CD4-positive, alpha-beta memory T cell (primary cell): ENCODE measurements around the gene FCN1. TPM values are rescaled to one million over a fixed set of nuclear protein-coding genes. Genes with fewer than 3 reads are reported as not detected.

Experiments used
- CTCF ChIA-PET: fragments of 350-600 bp; sonication (Branson Sonifier 250); formaldehyde crosslinking; loops from one replicate; lab custom pipeline; 2021; ENCODE audit warnings: inconsistent platforms; ENCODE audit not compliant: partially characterized antibody; lab: Charles Lee
- POLR2A ChIA-PET: fragments of 350-600 bp; sonication (Branson Sonifier 250); formaldehyde crosslinking; loops from one replicate; lab custom pipeline; 2021; ENCODE audit not compliant: partially characterized antibody; lab: Charles Lee
- DNase-seq, 5 donors: peaks; one replicate each; pipeline versions ENCODE4 v3.0.0 to v3.0.0-alpha.2; 2020 to 2022; ENCODE audit warnings: mixed read lengths in 1 of 5
- H3K27ac ChIP-seq: one replicate; pipeline ENCODE4 v1.7.0; 2013; ENCODE audit warnings: low read depth, low read length
- H3K27me3 ChIP-seq: 2 replicates; pipeline ENCODE4 v1.7.0; 2013; ENCODE audit warnings: mild to moderate bottlenecking, low read length, moderate library complexity; ENCODE audit not compliant: insufficient read depth
- H3K36me3 ChIP-seq: 2 replicates; pipeline ENCODE4 v1.7.0; 2013; ENCODE audit warnings: mild to moderate bottlenecking, low read length, moderate library complexity; ENCODE audit not compliant: insufficient read depth
- H3K4me1 ChIP-seq: 2 replicates; pipeline ENCODE4 v1.7.0; 2013; ENCODE audit warnings: mild to moderate bottlenecking, low read length, moderate library complexity; ENCODE audit not compliant: insufficient read depth
- H3K4me3 ChIP-seq, 2 donors: one replicate each; pipeline ENCODE4 v1.7.0; 2013; ENCODE audit warnings: low read length in 2 of 2, mild to moderate bottlenecking in 1 of 2
- H3K9me3 ChIP-seq, 2 donors: one replicate each; pipeline ENCODE4 v1.7.0; 2013; ENCODE audit warnings: low read length in 2 of 2, control low read depth in 1 of 2; ENCODE audit not compliant: control insufficient read depth in 1 of 2
- H3K27ac Mint-ChIP-seq, 7 donors: one replicate each; pipeline ENCODE4 v1.8.0; 2020 to 2021; ENCODE audit warnings: mixed read lengths in 7 of 7, mild to moderate bottlenecking in 6 of 7, inconsistent platforms in 3 of 7, moderate library complexity in 3 of 7
- H3K27me3 Mint-ChIP-seq, 2 donors: one replicate each; pipeline ENCODE4 v1.8.0; 2020 to 2021; ENCODE audit warnings: mixed read lengths in 2 of 2
- H3K36me3 Mint-ChIP-seq, 2 donors: one replicate each; pipeline ENCODE4 v1.8.0; 2020 to 2021; ENCODE audit warnings: mixed read lengths in 2 of 2, inconsistent platforms in 1 of 2, mild to moderate bottlenecking in 1 of 2
- H3K4me1 Mint-ChIP-seq, 4 donors: one replicate each; pipeline ENCODE4 v1.8.0; 2020 to 2021; ENCODE audit warnings: mixed read lengths in 4 of 4, mild to moderate bottlenecking in 1 of 4
- H3K4me3 Mint-ChIP-seq, 8 donors: one replicate each; pipeline ENCODE4 v1.8.0; 2020 to 2021; ENCODE audit warnings: mixed read lengths in 8 of 8, mild to moderate bottlenecking in 7 of 8, moderate library complexity in 6 of 8, inconsistent platforms in 3 of 8
- H3K9me3 Mint-ChIP-seq, 8 donors: one replicate each; pipeline ENCODE4 v1.8.0; 2020 to 2021; ENCODE audit warnings: mixed read lengths in 8 of 8, mild to moderate bottlenecking in 5 of 8, inconsistent platforms in 3 of 8, moderate library complexity in 1 of 8
- intact Hi-C: fragments of 100-400 bp; cut with micrococcal nuclease; formaldehyde crosslinking; loops from one replicate; pipeline ENCODE4 v1.15.1; 2023
- polyA plus RNA-seq, 2 donors: library from polyadenylated mRNA; unstranded; fragments of 300-500 nt; fragmentation: Illumina TruSeq; gene quantifications; one replicate each; pipeline ENCODE4 v1.2.3, GENCODE V29; 2021
- total RNA-seq, 2 experiments: library from RNA; stranded (reverse); gene quantifications; one replicate each; pipeline ENCODE4 v1.2.3, GENCODE V29; 2021

FCN1 gene
- total and polyA plus RNA-seq, 4 experiments from 2014 or later, result 0.48 to 4.6 (median 2.5) TPM

- ChIA-PET CTCF (no interaction called here), POLR2A (no interaction called here)
- Mint-ChIP-seq H3K27me3 (peaks cover 2% of the 10 kb centered on the region in 2 donors), H3K9me3 (peaks cover 0 to 5% (median 0%) of the 10 kb centered on the region in 8 donors), H3K27ac (no peak overlapping the region), H3K4me3 (no peak overlapping the region), H3K36me3 (no peaks in the 10 kb centered on the region), H3K4me1 (no peaks in the 10 kb centered on the region)
- intact Hi-C loops, result no loop called here
- no peaks in the 10 kb centered on the region for H3K9me3 ChIP-seq
- H3K36me3 ChIP-seq, result no peaks in the 10 kb centered on the region
- no peak overlapping the region for H3K27ac ChIP-seq
- H3K4me3 ChIP-seq, result no peak overlapping the region
- no peaks in the 10 kb centered on the region for H3K27me3 ChIP-seq
- DNase-seq, result no peak
- no peaks in the 10 kb centered on the region for H3K4me1 ChIP-seq
Observed at GRCh38 chr9:134871697-134872340, 45.9 kb downstream of the FCN1 start.

- ChIA-PET CTCF (no interaction called here), POLR2A (no interaction called here)
- no peak for DNase-seq
Observed at GRCh38 chr9:134870746-134871662, 46.7 kb downstream of the FCN1 start.

GRCh38 chr9:134870301-134870694 is 47.4 kb downstream of the FCN1 start:
- Mint-ChIP-seq H3K27ac (no peak overlapping the region), H3K27me3 (peaks cover 2% of the 10 kb centered on the region in 2 donors), H3K36me3 (no peaks in the 10 kb centered on the region), H3K4me1 (no peaks in the 10 kb centered on the region), H3K4me3 (no peak overlapping the region), H3K9me3 (peaks cover 0 to 5% (median 0%) of the 10 kb centered on the region in 8 donors)
- Histone ChIP-seq H3K27me3 (no peaks in the 10 kb centered on the region), H3K36me3 (no peaks in the 10 kb centered on the region), H3K27ac (no peak overlapping the region), H3K4me1 (no peaks in the 10 kb centered on the region), H3K4me3 (no peak overlapping the region), H3K9me3 (no peaks in the 10 kb centered on the region)
- ChIA-PET CTCF (no interaction called here), POLR2A (no interaction called here)
- intact Hi-C loops, result no loop called here
- DNase-seq, result no peak

More at GRCh38 chr9:134870746-134871662, 46.7 kb downstream of the FCN1 start:
- Histone ChIP-seq H3K4me1 (no peaks in the 10 kb centered on the region), H3K9me3 (no peaks in the 10 kb centered on the region), H3K4me3 (no peak overlapping the region), H3K36me3 (no peaks in the 10 kb centered on the region), H3K27ac (no peak overlapping the region), H3K27me3 (no peaks in the 10 kb centered on the region)
- H3K27me3 Mint-ChIP-seq, result peaks cover 2% of the 10 kb centered on the region in 2 donors
- no peaks in the 10 kb centered on the region for H3K36me3 Mint-ChIP-seq
- H3K27ac Mint-ChIP-seq, result no peak overlapping the region
- no peaks in the 10 kb centered on the region for H3K4me1 Mint-ChIP-seq
- H3K4me3 Mint-ChIP-seq, result no peak overlapping the region
- H3K9me3 Mint-ChIP-seq, result peaks cover 0 to 5% (median 0%) of the 10 kb centered on the region in 8 donors
- intact Hi-C loops, result no loop called here

- H3K4me1 ChIP-seq, result no peaks in the 10 kb centered on the region
- Mint-ChIP-seq H3K4me1 (no peaks in the 10 kb centered on the region), H3K9me3 (peaks cover 0 to 5% (median 0%) of the 10 kb centered on the region in 8 donors), H3K27ac (no peak overlapping the region), H3K4me3 (no peak overlapping the region), H3K27me3 (peaks cover 0 to 2% of the 10 kb centered on the region in 2 donors), H3K36me3 (no peaks in the 10 kb centered on the region)
- no peaks in the 10 kb centered on the region for H3K27me3 ChIP-seq
- intact Hi-C loops, result no loop called here
- H3K27ac ChIP-seq, result no peak overlapping the region
- H3K9me3 ChIP-seq, result no peaks in the 10 kb centered on the region
- CTCF ChIA-PET, result no interaction called here
- no peaks in the 10 kb centered on the region for H3K36me3 ChIP-seq
- DNase-seq, result no peak
- no peak overlapping the region for H3K4me3 ChIP-seq
- POLR2A ChIA-PET, result no interaction called here
Observed at GRCh38 chr9:134869554-134870300, 48.0 kb downstream of the FCN1 start.

GRCh38 chr9:134868751-134869553 is 48.8 kb downstream of the FCN1 start:
- Histone ChIP-seq H3K36me3 (no peaks in the 10 kb centered on the region), H3K9me3 (no peaks in the 10 kb centered on the region), H3K4me1 (no peaks in the 10 kb centered on the region), H3K4me3 (no peak overlapping the region), H3K27ac (no peak overlapping the region), H3K27me3 (no peaks in the 10 kb centered on the region)
- Mint-ChIP-seq H3K27ac (peak overlapping the region in 1 of 7 donors; percentile 13), H3K4me3 (no peak overlapping the region), H3K9me3 (peaks cover 0 to 5% (median 0%) of the 10 kb centered on the region in 8 donors), H3K27me3 (peaks cover 0 to 2% of the 10 kb centered on the region in 2 donors), H3K36me3 (no peaks in the 10 kb centered on the region), H3K4me1 (no peaks in the 10 kb centered on the region)
- POLR2A ChIA-PET, result no interaction called here
- no peak for DNase-seq
- intact Hi-C loops, result no loop called here
- CTCF ChIA-PET, result no interaction called here

GRCh38 chr9:134867917-134868750 is 49.6 kb downstream of the FCN1 start:
- POLR2A ChIA-PET, result interaction anchor here (0.6 kb wide), 1 partner anchor 13 kb away, joined by 3 read pairs; no protein-coding TSS in a partner anchor
- intact Hi-C loops, result no loop called here
- no peak for DNase-seq
- no peak overlapping the region for H3K27ac Mint-ChIP-seq
- peaks cover 0 to 5% (median 0%) of the 10 kb centered on the region in 8 donors for H3K9me3 Mint-ChIP-seq
- Histone ChIP-seq H3K27ac (no peak overlapping the region), H3K36me3 (no peaks in the 10 kb centered on the region), H3K27me3 (no peaks in the 10 kb centered on the region), H3K4me1 (no peaks in the 10 kb centered on the region), H3K4me3 (no peak overlapping the region), H3K9me3 (no peaks in the 10 kb centered on the region)
- no peak overlapping the region for H3K4me3 Mint-ChIP-seq
- CTCF ChIA-PET, result no interaction called here
- no peaks in the 10 kb centered on the region for H3K36me3 Mint-ChIP-seq
- no peaks in the 10 kb centered on the region for H3K4me1 Mint-ChIP-seq
- peaks cover 0 to 2% of the 10 kb centered on the region in 2 donors for H3K27me3 Mint-ChIP-seq
